Myocyte (in vitro differentiated cells): ENCODE measurements around the gene CCDC149. TPM values are rescaled to one million over a fixed set of nuclear protein-coding genes. Genes with fewer than 3 reads are reported as not detected.

Experiments used
- total RNA-seq: library from RNA; depleted of rRNA; stranded (reverse); fragments of >200 nt; gene quantifications from 2 replicates; pipeline ENCODE4 v1.2.3, GENCODE V29; 2014

The CCDC149 gene
- total RNA-seq, 1 donor from 2014 or later: 5.1 TPM

Other genes starting within 250 kb of the CCDC149 start
- gene SOD3, start 117.5 kb downstream of the CCDC149 start, total RNA-seq: 5.2 and 6.6 TPM in 2 replicates
- not detected in 2 replicates for gene LGI2, start 117.9 kb upstream of the CCDC149 start, total RNA-seq
- 5.3 and 6.0 TPM in 2 replicates for gene SEPSECS, start 247.4 kb upstream of the CCDC149 start, total RNA-seq